ENCODE results near the gene STX4.

- TF ChIP-seq CTCF (IDR thresholded peaks at IDR 0.05), result no peak
- no peak for TF ChIP-seq EP300 (IDR thresholded peaks at IDR 0.05)
- TF ChIP-seq POLR2AphosphoS5 (IDR thresholded peaks at IDR 0.05), result no peak
Measured at GRCh38 chr16:31084584-31085302, 51.4 kb downstream of the STX4 start.

Measured in esophagus muscularis mucosa (tissue), 4 donors.